Measurements from ENCODE around the gene FOXD1.
"Not testable (repeated sequence)": the region's sequence is repeated elsewhere in the genome, so short reads cannot be mapped to it uniquely, and the experiment has no call there.

Gene FOXD1

DNA sequence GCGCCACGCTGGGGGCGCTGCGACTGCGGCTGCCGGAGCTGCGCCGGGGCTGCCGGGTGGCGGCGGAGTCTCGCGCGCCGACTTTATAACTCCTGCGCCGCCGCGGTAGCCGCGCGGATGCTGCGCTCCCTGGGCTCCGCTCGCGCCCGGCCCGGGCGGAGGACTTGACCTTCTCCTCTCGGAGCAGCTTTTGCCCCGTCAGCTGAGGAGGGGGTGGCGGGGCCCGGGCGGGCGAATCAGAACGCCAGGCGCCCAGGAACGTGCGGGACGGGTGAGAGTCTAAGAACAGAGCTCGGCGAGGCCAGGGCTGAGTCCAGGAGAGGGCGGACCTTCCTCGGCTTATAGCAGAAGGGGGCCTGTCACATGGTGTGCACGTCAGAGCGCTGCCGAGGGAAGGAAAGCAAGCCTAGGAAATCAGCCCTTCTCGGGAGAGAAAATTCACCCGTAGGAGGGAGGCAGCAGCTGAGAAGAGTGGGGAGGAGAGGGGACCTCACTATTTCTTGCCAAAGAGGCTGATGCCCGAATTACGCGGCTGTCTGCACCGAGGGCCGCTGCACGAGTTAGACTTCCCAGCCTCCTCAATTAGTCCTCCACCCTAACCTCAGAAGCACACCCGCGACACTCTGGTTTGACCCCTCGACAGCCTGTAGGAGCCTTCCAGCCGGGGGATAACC is at the start of gene FOXD1:
FOXD1 (minus strand) TSS at position 315 of the 674 bp plus-strand sequence. CDS start 415 bp downstream, outside the sequence.
- DNase-seq, result peak; percentile 84

DNA sequence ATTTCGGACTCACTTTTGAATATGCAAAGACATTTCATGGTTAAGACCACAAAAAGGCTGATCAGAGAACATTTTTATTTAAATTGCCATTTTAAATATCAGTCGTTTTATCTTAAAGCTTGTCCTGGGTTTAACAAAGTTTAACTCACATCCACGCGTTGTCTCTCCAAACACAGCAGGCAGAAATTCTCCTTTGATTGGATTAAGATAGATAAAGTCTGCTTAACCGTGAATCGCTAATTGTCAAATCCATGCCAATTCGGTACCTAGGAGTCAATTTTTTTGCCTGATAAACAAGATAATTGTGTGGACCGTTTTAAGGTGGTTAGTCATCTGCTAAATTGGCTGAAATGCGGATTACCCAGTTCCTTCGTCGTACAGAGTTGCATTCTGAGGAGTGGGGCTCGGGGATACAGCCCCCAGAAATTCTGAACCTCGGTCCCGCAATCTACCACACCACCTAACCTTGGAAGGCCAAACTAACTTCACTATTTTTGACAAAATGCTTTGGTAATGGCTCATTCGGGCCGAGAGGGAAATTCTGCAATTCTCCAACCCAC is 49.0 kb upstream of the FOXD1 start:
- peak; percentile 27 for DNase-seq

DNA sequence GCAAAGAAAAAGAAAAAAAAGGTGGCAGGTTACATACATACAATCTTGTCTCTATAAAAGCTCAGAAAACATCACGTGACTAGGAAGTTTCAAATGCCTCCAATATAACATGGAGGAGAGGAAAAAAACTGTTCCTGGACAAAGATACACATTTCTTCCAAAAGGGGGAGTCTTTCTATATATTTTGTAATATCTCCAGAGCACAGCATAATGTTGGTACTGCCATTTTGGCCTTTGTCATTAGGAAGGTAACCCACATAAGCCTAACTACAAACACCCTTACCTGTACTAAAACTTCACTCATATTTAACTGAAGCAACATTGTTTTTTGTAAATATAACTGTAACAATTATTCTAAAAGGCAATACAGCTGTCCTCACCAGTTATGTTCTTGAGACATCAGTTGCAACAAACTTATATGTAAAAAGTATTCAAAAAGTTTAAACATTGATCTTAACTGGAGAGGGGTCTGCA is 48.4 kb upstream of the FOXD1 start:
- DNase-seq, result peak; percentile 82

DNA sequence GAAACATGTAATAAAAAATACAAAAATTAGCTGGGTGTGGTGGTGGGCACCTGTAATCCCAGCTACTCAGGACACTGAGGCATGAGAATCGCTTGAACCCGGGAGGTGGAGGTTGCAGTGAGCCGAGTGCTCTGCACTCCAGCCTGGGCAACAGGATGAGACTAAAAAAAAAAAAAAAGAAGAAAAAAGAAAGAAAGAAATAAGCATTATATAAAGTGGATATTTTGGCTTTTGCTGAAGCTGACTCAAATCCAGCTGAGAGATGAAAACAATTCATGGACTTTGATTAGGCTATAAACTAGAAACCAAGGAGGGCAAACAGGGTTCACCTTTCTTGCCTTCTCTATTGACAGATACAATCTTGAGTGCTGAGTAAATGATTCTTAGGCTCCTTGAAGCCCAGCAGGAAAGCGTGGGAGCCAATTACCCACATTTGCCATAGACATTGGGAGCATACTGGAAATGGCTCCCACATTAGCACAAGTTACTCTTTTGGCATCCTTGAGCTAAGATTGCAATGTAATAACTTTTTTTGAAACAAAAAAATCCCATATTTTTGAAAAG is 47.3 kb upstream of the FOXD1 start:
- DNase-seq, result no peak

DNA sequence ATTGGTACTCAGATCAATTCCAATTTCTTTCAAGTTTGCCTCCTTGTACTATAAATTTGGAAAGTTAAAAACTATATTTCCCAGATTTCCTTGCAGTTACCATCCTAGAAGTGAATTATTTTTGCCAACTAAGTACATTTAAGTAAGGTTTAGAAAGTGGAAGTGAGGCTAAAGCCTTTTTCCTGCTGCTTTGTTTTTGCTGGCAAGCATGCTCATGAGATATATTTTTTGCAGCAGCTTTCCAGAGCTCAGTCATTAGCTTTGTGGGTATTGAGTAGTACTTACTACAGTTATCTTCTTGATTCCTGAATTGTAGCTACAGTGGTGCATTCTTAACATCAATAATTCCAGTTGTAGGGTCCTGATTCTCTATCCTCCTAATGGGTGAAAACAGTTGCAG is 46.1 kb upstream of the FOXD1 start:
- DNase-seq, result no peak

DNA sequence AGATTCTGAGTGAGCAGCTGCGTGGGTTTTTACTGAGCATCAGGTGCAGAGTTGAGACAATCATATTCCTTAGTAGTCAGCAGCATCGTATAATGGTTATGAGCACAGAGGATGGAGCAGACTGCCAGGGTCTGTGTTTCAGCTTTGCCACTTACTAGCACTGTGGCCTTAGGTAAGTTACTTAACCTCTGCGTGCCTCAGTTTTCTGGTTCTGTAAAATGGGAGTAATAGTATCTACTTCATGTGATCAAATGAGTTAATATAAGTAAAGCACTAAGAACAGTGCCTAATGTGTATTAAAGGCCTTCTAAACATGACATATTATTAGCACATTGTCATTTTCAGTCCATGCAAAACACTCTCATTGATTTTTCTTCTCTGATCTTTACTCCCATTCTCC is 44.8 kb upstream of the FOXD1 start:
- no peak for DNase-seq

DNA sequence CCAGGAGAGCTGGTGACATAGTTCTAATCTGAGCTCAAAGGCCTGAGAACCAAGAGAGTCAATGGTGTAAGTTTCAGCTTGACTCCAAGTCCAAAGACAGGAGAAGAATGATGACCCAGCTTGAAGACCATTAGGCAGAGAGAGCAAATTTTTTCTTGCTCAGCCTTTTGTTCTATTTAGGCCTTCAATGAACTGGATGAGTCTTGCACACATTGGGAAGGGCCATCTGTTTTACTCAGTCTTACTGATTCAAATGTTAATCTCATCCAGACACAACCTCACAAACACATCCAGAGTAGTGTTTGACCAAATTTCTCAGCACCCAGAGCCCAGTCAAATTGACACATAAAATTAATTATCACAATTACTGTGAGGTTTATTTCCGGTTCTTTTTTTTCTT is 42.6 kb upstream of the FOXD1 start:
- DNase-seq, result no peak

DNA sequence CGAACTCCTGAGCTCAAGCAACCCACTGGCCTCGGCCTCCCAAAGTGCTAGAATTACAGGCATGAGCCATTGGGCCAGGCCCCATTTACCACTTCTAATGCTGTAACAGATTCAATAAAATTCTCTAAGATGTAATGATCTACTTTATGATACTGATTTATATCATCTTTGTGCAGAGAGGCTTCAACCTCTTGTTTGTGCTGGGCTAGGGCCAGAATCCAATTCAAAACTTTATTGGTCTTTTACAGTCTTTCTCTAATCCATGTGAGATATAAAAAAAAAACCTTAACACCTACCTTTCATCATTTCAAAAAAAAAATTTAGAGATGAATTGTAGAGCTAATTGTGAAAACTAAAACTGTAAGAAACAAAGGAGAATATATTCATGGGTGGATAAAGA is 41.5 kb upstream of the FOXD1 start:
- DNase-seq, result no peak

DNA sequence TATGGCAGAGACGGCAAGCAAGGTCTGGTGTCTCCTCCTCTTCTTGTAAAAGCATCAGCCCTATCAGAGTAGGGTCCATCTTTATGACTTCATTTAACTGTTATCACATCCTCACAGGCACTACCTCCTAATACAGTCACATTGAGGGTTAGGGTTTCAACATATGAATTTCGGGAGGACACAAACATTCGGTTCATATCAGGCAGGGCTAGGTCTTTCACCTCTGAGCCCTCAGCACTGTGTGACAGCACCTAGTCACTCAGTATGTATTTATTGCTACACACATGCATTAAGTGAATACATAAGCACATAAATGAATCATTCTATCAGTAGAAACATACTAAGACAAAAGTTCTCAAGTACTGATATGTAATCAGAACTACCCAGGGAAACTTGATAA is 40.2 kb upstream of the FOXD1 start:
- no peak for DNase-seq

DNA sequence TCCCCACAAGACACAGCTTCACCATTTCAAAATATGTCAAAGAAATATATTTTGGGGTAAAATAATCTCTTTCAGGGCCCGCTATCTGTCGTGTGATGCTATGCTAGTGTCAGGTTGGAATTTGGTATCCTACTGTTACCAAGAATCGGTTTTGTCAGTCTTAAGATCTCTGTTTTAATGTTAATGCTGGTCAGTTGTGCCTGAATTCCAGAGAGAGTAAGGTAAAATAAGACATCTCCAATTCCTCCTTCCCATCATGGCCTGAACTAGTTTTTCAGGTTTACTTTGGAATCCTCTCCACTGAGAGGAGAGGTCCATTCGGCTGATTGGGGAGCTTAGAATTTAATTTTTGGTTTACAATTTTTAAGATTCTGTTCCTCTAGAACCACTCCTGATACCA is 39.2 kb upstream of the FOXD1 start:
- DNase-seq, result no peak

DNA sequence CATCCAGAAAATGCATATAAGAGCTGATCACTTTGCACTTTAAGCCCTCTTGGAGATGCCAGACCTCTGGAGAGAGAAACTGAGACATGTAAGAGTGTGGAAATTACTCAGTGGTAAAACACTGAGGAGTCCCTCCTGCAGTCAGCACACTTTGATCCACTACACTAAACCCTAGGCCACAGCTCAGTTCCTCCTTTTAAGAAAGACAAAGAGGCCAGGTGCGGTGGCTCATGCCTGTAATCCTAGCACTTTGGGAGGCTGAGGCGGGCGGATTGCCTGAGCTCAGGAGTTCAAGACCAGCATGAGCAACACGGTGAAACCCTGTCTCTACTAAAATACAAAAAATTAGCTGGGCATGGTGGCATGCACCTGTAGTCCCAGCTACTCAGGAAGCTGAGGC is 38.7 kb upstream of the FOXD1 start:
- DNase-seq, result not testable (repeated sequence)

DNA sequence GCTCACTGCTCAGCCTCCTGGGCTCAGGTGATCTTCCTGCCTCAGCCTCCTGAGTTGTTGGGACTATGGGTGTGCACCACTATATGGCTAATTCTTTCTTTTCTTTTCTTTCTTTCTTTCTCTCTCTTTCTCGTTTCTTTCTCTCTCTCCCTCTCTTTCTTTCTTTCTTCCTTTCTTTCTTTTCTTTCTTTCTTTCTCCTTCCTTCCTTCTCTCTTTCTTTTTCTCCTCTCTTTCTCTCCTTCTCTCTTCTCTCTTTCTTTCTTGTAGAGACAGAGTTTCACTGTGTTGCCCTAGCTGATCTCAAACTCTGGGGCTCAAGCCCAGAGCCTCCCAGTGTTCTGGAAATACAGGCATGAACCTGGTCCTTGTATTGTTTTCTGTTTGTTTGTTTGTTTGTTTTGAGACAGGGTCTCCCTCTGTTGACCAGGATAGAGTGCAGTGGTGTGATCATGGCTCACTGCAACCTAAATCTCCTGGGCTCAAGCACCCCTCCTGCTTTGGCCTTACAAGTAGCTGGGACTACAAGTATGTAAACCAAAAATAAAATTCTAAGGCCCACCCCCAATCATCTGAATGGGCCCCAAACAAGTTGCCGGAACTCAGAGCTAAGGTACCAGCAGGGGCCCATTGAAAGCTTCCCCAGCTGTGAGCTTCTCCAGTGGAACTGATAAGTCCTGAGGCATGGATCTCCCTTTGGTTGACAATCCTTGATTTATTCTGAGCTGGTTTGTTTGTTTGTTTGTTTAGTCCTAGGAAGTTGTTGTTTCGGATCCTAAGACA is 37.7 kb upstream of the FOXD1 start:
- no peak for DNase-seq

DNA sequence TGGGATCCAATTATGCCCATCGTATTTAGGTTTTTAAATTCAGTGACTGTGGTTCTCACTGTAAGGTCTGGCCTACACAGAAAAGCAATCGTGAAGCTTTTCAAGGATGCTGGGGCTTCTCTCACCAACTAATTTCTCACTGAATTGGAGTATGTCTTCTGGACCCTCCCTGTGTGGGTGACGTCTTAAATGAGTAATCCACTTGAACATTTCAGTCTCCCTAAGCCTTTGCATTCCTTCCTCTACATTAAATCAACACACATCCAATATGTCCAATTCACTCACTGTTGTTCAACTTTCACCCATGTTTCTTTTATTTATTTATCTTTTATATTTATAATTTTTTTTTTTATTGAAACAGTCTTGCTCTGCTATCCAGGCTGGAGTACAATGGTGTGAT is 37.1 kb upstream of the FOXD1 start:
- DNase-seq, result no peak

DNA sequence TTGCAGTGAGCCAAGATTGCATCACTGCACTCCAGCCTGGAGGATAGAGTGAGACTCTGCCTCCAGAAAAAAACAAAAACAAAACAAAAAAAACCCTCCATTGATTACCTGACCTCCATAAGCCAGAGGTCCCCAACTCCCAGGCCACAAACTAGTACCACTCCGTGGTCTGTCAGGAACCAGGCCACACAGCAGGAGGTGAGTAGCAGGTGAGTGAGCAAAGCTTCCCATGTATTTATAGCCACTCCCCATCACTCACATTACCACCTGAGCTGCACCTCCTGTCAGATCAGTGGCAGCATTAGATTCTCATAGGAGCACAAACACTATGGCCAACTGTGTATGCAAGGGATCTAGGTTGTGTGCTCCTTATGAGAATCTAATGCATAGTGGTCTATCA is 35.9 kb upstream of the FOXD1 start:
- no peak for DNase-seq

DNA sequence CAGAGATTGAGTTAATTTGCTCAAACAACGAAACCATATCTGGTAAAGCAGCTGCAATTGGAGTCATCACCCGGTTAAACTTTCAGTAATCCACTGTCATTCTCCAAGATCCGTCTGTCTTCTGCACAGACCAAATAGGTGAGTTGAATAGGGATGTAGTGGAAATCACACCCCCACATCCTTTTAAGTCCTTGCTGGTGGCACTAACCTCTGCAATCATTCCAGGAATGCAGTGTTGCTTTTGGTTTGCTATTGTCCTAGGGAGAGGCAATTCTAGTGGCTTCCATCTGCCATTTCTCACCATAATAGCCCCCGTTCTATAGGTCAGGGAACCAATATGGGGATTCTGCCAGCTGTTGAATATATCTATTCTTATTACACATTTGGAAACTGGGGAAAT is 35.1 kb upstream of the FOXD1 start:
- no peak for DNase-seq

DNA sequence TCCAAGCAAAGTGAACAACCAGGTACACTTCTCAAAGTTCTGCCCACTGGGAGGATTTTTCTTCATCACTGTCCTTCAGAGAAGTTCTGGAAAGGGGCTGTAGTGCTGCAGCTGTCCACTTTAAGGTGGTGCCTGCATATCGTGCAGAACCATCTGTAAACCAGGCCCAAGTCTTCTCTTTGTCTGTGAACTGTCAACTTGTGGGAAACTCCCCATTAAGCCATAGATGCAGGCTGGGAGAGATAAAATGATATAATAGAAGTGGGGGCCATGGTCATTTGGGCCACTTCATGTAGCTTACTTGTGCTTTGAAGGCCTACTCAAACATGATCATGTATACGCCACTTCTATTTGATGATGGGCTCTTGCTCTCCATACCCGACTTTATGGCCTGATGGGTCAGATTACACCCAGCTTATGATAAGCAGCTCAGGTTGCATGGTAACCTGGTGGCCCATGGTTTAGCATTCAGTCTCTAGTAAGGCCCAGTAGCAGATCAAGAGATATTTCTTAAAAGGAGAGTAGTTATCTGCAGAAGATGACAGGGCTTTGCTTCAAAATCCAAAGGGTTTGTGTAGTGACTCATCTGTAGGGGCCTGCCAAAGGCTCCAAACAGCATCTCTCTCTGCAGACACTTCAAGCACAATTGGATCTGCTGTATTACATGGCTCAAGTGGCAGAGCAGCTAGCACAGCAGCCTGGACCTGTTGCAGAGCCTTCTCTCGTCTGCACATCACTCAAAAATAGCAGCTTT is 34.0 kb upstream of the FOXD1 start:
- DNase-seq, result no peak

DNA sequence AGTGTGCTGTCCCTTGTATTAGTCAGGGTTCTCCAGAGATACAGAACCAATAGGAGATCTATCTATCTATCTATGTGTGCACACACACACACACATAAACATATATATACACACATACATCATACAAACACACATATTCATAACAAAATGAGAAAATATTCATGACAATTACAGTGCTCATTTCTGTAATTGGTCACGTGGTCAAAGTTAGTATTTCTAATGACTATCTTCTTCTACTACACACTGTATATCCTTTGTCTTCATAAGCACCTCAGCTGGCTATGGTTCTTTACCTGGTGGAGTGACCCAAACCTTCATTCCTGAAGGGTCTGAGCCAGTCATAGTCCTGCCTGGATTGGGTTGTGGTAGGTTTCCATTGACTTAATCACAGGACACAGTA is 31.9 kb upstream of the FOXD1 start:
- DNase-seq, result no peak

DNA sequence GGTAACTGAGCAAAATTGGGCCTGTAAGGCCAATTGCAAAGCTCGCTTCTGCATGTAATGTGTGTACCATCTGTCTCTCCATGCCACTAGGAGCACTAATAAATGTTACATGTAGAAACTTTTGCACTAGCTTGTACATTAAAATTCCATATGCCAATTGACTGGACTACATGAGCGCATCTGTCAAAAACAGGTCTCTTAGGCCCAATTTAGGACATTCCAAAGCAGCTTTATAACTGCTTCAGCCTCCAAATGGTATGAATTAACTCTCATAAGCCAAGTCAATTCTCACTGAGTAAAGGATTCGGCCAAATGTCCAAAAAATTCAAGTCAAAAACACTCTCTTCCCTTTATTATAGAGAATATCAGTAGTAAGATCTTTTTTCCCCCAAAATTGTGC is 23.5 kb upstream of the FOXD1 start:
- no peak for DNase-seq

DNA sequence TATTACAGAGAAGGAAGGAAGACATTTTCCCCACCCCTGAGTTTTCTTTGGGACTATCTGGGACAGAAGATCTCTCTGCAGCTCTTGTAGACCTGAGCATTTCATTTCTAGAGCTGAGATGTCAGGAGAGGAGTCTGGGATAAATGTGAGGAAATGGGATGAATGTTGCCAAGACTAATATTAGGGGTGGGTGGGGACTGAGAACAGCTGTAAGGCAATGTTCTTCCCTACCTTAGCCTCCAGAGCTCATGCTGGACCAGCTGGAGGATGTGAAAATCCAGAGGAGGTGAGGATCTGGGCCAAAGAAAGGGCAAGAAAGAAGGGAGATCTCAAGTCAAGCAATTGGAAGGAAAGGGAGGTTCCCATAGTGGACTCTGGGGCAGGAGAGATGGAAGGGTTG is 23.1 kb upstream of the FOXD1 start:
- no peak for DNase-seq

DNA sequence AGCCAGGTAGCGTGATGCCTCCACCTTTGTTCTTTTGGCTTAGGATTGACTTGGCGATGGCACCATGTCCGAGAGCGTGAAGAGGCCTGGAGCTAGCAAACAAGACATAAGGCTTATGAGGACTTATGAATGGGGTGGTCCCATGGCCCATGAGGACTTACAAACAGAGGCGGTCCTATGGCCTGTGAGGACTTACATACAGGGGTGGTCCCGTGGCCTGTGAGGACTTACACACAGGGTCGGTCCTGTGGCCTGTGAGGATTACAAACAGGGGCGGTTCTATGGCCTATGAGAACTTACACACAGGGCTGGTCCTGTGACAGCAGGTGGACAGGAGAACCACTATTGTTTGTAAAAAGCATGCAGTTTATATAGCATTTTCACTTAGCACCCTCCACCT is 21.3 kb upstream of the FOXD1 start:
- no peak for DNase-seq

DNA sequence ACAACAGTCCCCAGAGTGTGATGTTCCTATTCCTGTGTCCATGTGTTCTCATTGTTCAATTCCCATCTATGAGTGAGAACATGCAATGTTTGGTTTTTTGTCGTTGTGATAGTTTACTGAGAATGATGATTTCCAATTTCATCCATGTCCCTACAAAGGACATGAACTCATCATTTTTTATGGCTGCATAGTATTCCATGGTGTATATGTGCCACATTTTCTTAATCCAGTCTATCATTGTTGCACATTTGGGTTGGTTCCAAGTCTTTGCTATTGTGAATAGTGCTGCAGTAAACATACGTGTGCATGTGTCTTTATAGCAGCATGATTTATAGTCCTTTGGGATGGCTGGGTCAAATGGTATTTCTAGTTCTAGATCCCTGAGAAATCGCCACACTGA is 20.1 kb upstream of the FOXD1 start:
- DNase-seq, result not testable (repeated sequence)

DNA sequence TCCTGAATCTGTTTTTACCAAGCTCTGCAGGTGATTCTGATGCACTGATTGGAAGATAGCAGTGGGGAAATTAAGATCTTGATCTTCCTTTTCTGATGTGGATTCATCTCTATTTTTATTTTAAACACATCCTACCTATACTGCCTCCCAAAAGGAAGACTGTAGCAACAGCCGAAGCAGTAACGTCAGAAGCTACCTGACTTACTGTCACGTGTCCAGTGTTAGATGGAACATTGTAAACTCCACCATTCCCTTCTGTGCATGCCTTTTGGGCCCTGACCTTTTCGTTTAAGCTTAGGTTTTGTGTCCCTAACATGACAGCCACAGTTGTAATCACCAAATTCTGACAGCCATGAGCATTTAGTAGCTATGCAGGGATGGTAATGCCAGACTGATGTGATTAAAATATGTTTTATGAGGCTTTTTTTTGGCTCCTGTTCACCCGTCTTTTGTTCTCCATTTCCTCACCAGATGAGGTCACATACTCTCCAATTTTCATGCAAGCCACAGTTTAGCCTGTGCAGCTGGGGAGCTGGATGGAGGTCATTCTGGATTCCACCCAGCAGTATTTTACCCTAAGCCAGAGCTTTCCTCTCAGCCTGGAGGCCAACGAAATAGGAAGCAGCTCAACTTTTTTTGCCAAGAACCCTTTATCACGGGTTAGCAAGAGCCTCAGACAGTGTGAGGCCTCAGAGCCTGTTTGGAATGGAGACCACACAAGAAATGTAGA is 15.6 kb upstream of the FOXD1 start:
- no peak for DNase-seq
